Testis (tissue), 2 donors: ENCODE measurements around the gene ARF6.

Source experiments
- POLR2A ChIP-seq: fragments of 450-650 bp; IDR thresholded peaks from one replicate; pipeline ENCODE4 v1.6.1; 2017; ENCODE audit warnings: antibody characterized with exemption, mild to moderate bottlenecking, moderate library complexity
- TF ChIP-seq, protein P1 (sequence below), 3 experiments: fragments of 450-650 bp in 2 of 3; fragments of 200-600 bp in 1 of 3; sonication (generic) in 1 of 3; IDR thresholded peaks; one replicate each; pipeline ENCODE4 v1.5.1; 2016 to 2019; ENCODE audit warnings: antibody characterized with exemption in 3 of 3, mild to moderate bottlenecking in 2 of 3, moderate library complexity in 1 of 3

- TF ChIP-seq POLR2A, result no peak
- TF ChIP-seq, protein P1, sequence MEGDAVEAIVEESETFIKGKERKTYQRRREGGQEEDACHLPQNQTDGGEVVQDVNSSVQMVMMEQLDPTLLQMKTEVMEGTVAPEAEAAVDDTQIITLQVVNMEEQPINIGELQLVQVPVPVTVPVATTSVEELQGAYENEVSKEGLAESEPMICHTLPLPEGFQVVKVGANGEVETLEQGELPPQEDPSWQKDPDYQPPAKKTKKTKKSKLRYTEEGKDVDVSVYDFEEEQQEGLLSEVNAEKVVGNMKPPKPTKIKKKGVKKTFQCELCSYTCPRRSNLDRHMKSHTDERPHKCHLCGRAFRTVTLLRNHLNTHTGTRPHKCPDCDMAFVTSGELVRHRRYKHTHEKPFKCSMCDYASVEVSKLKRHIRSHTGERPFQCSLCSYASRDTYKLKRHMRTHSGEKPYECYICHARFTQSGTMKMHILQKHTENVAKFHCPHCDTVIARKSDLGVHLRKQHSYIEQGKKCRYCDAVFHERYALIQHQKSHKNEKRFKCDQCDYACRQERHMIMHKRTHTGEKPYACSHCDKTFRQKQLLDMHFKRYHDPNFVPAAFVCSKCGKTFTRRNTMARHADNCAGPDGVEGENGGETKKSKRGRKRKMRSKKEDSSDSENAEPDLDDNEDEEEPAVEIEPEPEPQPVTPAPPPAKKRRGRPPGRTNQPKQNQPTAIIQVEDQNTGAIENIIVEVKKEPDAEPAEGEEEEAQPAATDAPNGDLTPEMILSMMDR (IDR thresholded peaks at IDR 0.05), result no peak
These were observed 43.6 kb upstream of the ARF6 start for GRCh38 chr14:49849213-49849847.
